Esophagus mucosa (tissue), 1 donor: ENCODE results near the gene PLEKHA1. TPM values are rescaled to one million over a fixed set of nuclear protein-coding genes. Genes with fewer than 3 reads are reported as not detected.
A peak's percentile ranks its signal among the peaks of the same experiment; 100 is the strongest.

Experiments used
- ATAC-seq: fragments of 200-7000 bp; cut with Tn5 transposase; one replicate; pipeline ENCODE4 v1.9.1; 2020
- total RNA-seq: library from RNA; stranded (reverse); gene quantifications from one replicate; pipeline ENCODE4 v1.2.4, GENCODE V29; 2023
- donor health status: DM: yes; HTN: yes; CAD: no.

Gene PLEKHA1
- total RNA-seq, 1 donor from 2014 or later = 39.5 TPM

DNA sequence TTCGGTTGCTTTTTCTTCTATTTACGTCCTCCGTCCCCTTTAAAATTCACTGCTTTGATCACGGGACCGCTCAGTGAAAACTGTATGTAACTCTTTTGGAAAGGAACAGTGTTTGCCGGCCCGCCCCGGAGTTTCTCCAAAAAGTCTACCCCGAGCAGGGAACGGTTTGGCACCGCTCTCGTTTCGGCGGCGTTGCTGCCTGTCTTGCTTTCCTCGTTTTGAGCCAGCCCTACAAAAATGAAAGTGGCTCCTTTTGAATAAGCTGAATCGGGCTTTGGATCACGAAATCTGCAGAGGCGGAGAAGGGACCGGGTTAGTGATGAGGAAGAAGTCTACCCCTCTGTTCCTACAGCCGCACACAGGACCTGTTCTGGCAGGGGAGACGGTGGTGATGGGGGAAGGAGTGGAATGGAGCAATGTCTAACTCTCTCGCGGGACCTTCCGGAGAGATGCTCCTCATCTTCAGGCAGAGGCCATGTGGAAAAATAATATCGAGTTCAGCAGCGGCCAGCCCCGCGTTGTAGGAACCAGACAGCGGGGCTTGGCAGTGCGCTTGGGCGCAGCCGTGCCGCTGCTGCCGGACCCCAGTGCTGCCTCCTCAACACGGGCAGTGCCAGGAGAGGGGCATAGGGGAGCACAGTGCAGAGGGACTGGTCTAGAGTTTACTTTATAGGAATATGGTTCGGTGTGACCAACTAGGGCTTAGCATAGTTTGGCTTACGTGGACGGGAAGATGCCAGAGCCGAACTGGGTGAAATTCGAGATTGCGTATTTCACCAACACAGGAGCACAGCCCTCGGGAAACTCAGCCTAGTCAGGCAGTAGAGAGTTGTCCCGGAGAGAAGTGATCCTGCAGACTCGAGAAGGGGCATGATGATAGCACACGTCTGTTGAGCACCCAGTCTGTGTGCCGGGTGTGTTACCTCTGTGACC, 88.3 kb downstream of the PLEKHA1 start:
- peak; percentile 14 for ATAC-seq

DNA sequence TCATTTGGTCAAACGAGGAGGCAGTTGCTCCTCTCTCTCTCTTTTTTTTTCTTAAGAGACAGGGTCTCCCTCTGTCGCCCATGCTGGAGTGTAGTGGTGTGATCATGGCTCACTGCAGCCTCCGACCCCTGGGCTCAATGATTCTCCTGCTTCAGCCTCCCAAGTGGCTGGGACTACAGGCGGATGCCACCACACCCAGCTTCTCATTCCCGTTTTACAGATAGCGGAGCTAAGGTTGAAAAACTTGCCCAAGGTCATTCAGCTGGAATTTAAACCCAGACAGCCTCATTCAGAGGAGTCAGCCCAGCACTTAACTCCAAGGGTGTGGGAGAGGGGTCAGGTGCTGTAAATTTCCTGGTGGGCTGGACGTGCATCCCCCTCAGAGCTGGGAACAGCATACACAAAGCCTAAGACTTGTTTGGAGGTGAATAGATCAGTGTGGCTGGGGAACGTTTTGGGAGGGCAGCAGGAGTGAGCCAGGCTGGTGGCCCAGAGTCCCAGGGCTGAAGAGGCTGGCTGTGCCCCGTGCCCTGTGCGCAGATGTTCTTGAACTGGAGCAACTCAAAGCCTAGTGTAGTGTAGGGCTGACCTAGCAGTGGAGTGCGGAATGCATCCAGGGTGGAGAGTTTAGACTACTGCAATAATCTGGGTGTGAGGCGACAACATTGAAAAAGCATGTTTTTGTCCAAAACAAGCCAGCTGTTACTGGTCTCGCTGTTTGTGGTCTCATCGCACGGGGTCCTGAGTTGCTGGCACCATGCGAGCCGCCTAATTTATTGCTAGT, 89.2 kb downstream of the PLEKHA1 start:
- ATAC-seq = no peak

DNA sequence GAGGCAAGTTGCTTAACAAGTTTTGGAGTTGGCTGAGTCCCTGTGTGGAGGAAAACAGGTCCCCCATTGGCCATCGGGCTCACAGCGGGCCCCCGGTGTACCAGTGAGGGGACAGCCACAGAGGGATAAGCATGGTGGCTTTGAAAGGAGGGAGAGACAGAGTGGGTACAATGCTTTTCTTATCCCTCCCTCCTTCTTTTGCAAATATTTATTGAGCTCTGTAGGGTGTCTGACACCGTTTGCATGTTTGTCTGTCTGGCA, 89.7 kb downstream of the PLEKHA1 start:
- no peak for ATAC-seq

DNA sequence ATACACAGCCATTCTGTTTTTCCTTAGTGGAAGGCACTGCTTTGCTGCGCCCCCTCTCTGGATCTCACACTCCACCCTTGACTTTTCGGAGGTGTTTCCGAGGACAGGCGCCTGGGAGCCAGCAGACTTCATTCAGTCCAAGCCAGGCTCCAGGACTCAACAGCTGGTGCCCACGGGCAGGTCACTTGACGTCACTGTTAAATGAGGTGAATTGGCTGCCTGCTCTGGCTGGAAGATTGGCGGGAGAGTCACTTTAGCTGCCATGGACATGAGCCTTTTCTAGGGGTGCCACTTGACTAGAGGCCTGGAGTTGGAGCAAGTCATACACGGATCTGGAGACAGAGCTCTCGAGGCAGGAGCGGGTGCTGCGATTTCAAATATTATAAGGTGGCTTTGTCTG, 90.1 kb downstream of the PLEKHA1 start:
- no peak for ATAC-seq

DNA sequence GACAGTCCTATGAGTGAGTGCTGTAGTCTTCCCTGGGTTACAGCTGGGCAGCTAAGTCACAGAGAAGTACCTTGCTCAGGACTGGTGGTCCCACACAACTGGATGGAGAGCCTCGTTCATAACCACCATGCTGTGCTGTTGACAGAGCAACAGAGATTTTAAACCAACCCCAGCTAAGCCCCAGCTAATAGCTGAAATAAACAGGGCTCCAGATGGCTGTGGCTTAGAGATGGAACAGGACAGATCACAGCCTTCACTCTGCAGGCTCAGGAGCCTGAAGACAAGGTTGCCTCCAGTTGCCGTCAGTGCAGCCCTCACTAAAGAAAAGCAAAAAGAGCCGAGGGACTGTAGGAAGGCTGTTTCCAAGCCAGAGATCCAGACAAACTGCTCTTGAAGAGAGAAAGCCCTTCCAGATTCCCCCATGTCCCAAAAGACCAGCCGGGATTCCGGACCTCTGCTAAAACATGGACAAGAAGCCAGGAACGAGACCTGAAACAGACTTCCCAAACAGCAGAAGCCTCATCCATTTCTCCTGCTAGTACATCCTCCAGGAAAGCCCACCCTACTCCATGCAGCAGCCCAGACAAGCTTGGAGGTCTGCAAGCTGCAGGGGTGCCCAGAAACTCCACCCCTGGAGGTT, 91.0 kb downstream of the PLEKHA1 start:
- no peak for ATAC-seq

DNA sequence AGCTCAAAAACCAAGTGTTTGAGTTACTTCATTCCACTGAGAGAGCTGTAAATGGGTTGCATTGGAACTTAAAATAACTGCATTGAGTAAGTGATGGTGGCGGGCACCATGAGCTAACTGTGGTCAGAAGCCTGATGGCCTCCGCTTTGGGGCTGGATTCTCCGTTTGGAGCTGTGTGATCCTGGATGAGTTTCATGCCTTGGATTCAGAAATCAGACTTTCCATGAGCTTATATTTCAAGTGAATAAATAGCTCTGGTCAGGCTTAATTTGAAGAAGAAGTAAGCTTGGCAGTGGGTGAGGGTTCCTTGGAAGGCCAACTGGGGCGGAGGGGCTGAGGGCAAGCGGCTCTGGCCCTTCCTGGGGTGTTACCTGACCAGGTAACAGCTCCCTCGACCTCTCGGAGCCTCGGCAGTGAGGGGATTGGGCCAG, 92.5 kb downstream of the PLEKHA1 start:
- no peak for ATAC-seq

DNA sequence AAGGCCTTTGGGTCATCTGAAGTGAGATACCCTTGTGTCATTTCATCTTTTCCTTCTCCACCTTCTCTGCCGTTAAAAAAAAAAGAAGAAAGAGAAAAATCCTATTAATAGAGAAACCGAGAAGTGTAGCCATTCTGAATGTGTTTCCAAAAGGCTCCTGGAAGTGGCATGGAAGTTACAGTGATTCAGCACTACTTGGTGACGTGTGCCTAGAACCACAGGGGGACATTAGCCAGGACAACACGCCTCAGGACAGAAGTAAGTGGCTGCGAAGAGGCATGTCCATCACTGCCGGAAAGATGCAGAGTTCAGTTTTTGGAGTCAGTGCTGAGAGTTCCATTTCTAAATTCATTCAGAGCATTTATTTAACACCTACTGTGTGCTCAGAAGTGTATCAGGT, 93.2 kb downstream of the PLEKHA1 start:
- no peak for ATAC-seq

DNA sequence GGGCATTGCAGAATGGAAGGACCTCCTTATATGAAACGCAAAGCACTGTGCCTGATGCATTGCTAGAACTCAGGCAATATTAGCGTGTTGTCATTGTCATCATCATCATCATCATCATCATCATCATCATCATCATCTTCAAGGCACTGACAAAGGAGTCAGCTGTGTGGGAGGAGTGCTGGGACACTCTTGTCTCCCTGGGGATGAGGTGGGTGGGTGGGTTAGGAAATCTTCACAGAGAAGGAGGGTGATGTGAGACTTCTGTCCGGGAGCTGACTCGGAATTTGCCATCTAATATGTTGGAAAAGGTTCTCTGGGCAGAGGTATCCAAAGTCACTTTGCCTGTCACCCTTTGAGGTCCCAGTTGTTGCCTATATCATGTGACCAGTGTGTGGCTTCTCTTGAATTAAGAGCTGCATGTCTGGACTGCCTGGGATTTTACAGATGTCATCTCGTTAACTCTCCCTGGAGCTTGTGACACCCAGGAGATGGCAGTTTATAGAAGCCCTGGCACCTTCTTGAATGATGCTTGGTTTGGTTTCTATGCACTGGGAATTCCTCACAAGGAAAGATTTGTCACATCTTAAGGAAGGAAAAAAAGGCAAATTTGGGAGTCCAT, 93.9 kb downstream of the PLEKHA1 start:
- ATAC-seq = no peak

DNA sequence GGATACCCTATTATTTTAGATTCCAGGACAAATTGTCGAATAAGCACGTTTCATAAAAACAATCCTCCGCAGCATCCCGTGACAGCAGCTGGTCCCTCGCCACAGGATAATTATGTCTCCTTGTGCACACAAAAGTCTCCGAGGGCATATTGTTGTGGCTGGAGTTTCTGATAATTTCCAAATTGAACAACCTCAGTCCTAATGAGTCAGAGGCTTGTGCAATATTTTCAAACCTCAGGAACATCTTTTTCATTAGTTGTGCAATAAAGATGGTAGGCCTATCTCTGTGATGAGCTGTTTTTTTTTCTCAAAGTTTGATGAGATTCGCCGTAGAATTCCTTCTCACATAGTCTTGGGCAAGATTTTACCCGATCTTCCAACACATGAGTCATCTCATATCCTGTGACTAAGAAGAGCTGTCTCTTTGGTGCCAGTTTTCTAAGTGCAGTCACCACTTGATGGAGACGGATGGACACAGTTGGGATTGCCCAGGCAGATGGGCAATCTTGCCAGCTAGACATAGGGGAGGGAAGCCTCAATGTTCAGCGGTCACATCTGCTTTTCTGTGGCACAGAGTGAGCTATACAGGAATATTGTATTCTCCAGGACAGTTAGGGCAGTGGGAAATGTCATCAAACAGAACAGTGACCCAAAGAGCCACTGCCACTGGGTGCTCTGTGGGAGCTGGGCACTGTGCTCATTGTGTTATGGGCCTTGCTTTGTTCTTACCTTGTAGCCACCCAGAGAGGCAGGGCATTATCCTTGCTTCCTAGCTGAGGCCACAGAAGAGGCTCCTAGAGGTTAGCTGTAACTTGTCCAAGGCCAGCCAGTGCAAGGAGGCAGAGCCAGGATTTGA, 94.6 kb downstream of the PLEKHA1 start:
- ATAC-seq = peak; percentile 80

DNA sequence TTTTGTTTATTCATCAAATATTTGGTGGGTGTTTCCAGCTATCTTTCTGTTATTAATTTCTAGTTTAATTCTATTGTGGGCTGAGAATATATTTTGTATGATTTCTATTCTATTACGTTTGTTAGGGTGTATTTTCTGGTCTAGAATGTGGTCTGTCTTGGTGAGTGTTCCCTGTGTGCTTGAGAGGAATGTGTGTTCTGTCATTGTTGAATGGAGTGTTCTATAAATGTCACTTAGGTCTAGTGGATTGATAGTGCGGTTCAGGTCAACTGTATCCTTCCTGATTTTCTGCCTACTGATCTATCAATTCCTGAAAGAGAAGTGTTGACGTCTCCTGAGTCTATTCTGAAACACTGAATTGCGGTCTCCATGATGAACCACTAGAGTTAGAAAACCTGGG, 95.3 kb downstream of the PLEKHA1 start:
- no peak for ATAC-seq

DNA sequence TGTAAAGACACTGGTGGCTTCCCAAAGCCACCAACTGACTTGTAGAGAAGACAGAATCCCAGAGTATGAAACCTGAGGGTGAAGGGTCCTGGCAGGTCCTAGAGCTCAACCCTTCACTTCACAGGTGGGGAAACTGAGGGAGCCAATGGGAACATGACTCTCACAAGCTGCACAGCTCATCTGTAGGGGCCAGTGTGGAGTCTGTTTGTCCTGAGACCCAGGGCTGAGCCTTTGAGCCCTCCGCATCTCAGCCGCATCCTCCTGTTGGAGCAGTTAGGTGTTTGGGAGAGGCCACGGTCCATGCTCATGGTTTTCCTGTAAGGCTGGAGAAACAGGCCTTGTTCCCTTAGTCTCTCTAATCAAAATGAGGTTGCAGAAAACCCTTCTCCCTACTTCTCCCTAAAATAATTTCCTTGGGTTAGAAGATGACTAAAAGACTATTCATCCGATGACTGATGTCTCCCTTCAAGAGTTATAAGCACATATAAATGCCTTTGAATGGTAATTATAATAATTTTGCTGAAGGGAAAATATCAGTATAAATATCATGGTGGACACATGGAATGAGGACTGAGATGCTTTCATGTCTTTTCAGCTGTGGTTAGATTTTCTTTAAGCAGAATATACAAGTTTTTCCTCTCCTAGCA, 97.1 kb downstream of the PLEKHA1 start:
- no peak for ATAC-seq

DNA sequence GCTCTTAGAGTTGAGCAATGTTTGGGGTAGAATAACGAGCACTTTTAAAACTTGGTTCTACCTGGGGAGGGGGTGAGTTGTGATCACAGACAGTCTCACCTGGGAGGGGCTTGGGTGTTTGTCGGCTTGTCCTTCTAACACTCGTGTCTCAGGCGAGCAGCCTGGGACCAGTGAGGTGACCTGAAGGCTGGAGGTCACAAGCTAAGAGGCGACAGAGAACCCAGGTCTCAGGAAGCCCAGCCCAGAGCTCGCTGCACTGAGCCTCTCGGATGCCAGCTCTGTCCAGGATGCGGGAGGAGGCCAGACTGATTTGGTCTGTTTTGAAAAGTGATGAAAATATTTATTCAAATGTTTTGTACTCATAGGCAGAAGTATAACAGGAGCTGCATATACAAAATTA, 98.6 kb downstream of the PLEKHA1 start:
- no peak for ATAC-seq

DNA sequence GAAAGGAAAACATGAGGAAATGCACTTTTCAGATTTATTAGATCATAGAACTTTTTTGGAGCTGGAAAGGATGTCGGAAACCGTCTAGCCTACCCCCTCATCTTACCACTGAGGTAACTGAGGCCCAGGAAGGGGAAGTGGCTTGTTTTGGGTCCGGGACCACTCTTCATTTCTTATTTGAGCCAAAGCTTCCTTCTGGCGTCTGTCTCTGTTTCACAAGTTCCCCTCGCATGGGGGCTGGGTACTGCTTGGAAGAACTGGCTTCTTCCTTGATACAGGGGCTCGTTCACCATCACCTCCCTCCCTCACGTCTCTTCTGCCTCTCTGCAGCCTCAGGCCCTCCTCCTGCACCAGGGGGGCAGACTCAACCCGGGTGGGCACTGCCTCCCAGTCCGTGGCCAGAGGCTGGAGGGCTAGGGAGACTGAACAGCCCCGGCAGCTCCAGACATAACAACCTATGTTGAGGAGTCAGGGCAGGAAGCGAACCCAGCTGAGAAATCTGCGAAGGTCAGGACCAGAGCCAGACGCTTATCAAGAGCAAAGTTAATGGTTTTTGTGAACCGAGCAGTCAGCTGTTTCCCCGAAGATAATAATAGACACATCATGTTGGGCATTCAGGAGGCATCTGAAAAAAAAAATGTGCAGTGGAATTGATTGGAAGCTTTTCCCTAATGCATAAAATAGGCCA, 99.8 kb downstream of the PLEKHA1 start:
- ATAC-seq = no peak

DNA sequence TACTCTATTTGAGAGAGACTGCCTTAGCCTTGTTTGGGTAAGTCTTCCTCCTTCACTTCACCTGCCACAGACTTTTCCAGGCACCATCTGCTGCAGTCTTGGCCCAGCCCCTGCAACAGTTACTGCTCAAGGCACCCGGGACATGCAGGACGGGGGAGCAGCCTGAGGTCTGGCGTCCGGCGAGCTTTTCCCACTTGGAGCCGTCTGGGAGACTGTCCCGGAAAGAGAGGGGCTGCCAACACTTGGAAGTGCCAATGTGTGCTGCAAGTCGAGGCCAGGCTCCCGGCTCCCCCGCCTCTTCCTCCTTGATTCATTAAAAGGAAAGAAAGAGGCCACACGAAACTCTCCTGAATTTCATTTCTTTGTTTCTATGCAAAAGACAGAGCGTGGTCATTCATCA, 100.6 kb downstream of the PLEKHA1 start:
- ATAC-seq = no peak

DNA sequence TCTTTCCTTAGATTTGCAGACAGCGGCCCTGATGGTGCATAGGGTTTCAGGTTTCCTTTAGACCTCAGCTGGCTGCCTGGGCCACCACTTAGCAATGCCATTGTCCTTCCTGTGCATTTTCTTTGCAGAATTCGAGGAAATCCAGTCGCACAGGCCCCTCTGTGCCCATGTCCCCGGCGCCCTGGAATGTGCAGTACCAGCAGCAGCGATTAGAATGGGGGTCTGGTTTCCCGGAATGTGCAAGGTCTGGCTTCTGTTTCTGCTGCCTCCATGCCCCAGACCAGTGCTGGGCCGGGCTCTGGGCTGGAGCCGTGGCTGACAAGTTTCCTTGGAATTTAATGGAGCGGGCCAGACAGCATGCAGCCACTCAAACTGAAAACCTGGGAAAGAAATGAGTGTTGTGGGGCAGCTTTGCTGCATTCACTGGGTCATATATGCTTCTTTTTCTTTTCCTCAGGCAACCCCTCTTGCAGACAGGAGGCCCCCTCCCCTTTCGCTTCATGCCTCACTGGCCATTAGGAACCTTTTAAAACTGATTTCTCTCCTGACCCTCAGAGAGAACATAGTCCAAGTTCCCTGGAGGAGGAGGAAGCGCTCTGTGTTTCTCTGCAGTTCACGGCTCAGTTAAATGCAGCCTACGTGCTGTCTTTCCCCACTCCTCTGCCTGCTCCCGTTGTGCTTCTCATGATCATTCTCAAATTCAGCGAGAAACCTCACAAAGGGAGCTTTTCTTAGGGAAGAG, 101.3 kb downstream of the PLEKHA1 start:
- ATAC-seq = no peak

DNA sequence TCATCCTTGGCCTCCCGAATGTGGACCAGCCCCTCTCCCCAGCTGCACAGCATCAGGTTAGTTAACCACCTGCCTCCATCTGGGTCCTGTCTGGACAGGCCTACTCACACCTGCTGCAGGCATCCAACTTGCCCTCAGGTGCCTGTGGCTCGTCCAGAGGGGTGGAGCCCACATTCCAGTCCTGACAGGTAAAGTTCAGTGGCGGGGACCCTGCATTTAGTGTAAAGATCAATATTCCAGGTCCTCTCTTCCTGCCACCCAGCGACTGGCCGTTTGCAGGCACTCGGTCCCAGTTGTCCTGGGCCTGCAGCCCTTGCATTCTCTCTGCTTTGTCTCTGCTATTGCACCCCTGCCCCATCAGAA, 101.8 kb downstream of the PLEKHA1 start:
- peak; percentile 86 for ATAC-seq

DNA sequence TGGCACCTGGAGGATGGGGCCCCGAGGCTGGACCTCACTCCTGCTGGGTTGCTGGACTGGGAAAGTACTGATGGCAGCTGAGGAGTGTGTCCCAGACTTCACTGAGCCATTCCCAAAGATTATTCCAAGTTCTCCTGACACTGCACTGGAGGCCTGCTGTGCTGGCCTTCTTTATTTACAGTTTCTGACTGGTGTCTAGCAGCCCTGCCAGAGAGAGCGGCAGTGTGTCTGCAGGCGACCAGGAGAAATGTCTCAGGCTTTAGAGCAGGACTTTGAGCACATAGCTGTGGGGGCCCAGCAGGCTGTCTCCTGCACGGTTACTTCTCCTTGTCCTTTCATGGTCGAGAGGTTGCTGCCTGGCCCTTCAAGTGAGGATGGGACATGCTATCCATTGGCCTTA, 102.9 kb downstream of the PLEKHA1 start:
- ATAC-seq = no peak

DNA sequence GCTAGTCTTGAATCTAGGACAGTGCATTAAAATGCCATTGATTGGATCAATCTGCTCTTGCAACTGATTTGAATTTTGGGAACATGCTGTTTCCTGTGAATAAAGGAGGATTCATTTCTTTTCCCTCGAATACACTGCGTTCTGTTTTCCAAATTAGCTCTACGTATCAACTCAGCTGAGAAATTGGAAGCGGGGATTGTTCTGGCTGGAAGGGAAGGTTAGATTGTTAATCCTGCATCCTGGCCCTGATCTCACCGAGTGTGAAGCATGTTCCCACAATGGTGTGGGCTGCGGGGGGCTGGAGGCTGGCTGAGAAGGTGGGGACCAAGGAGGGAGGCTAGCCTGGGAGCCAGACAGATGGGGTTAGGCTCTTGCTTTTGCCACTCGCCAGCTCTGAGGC, 104.5 kb downstream of the PLEKHA1 start:
- ATAC-seq = no peak

DNA sequence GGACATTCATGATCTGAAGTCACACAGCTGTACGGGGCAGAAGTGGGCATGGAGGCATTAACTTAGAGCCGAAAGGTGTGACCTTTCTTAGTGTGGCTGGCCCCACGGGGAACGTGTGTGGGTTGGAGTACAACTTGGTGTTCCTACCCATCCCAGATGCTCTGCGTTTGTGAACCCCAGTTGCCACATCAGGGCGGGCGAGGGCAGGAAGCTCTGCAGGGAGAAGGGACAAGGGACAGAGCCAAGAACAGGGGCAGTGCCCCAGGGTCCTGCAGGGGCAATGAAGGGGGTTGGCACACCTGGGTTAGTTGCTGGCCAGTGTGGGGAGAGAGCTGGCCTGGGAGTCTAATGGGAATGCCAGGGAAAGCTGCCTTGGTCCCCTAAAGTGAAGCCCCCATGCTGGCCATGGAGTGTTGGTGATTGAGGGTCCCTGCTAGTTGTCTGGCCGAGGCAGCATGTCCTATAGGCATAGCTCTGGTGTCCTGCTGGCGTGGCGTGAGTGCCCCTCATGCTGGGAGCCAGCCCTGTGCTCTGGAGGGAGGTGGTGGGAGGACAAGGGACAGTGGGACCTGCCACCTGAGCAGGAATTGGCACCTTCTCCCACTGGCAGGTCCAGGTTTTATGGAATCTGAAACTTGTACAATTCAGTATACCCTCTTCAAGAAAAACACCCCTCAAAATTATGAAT, 105.8 kb downstream of the PLEKHA1 start:
- no peak for ATAC-seq
